Forelimb muscle (tissue), 1 donor: ENCODE data around the gene HMGA1. TPM values are rescaled to one million over a fixed set of nuclear protein-coding genes. Genes with fewer than 3 reads are reported as not detected.

Experiments
- DNase-seq: peaks from one replicate; pipeline ENCODE4 v3.0.0-alpha.2; 2013; ENCODE audit warnings: low read depth
- polyA plus RNA-seq: library from polyadenylated mRNA; unstranded; fragments of 120-200 nt; gene quantifications from one replicate; pipeline ENCODE4 v1.2.1, GENCODE V29; 2013; ENCODE audit not compliant: insufficient read length

Gene HMGA1
- polyA plus RNA-seq, 1 donor = 110 TPM

- no peak for DNase-seq
Observed at GRCh38 chr6:34289137-34289536, 52.5 kb downstream of the HMGA1 start.

GRCh38 chr6:34292954-34293353 is 56.3 kb downstream of the HMGA1 start:
- DNase-seq = no peak

- DNase-seq = no peak
Observed at GRCh38 chr6:34295721-34296120, 59.0 kb downstream of the HMGA1 start.

Other genes starting within 250 kb of the HMGA1 start
- 2.2 TPM for gene GRM4, start 90.8 kb upstream of the HMGA1 start, polyA plus RNA-seq
- gene SMIM29, start 12.1 kb downstream of the HMGA1 start, polyA plus RNA-seq = 7.6 TPM
- 29.6 TPM for gene NUDT3, start 155.8 kb downstream of the HMGA1 start, polyA plus RNA-seq
- 1,953 TPM for gene RPS10, start 189.2 kb downstream of the HMGA1 start, polyA plus RNA-seq
- 1.1 TPM for gene PACSIN1, start 229.2 kb downstream of the HMGA1 start, polyA plus RNA-seq